Trophoblast cell (in vitro differentiated cells and primary cell): ENCODE measurements around the gene DOCK11.
"Not testable (repeated sequence)": the region's sequence is repeated elsewhere in the genome, so short reads cannot be mapped to it uniquely, and the experiment has no call there.

Source experiments
- DNase-seq, 2 donors: peaks; one replicate each; pipeline ENCODE4 v3.0.0-alpha.2; 2016
- H2AFZ ChIP-seq: 2 replicates; pipeline ENCODE4 v1.6.1; 2013; ENCODE audit warnings: low read length, moderate library complexity, mild to moderate bottlenecking; ENCODE audit not compliant: insufficient read depth, poor library complexity
- H2AK5ac ChIP-seq: 2 replicates; pipeline ENCODE4 v1.6.1; 2013; ENCODE audit warnings: mild to moderate bottlenecking, low read length
- H2BK120ac ChIP-seq: 2 replicates; pipeline ENCODE4 v1.6.1; 2013; ENCODE audit warnings: low read length, mild to moderate bottlenecking, moderate library complexity; ENCODE audit not compliant: insufficient read depth, poor library complexity
- H2BK12ac ChIP-seq: 2 replicates; pipeline ENCODE4 v1.6.1; 2013; ENCODE audit warnings: mild to moderate bottlenecking, low read length, moderate library complexity
- H2BK5ac ChIP-seq: 2 replicates; pipeline ENCODE4 v1.6.1; 2013; ENCODE audit warnings: low read length, low read depth, moderate library complexity, mild to moderate bottlenecking; ENCODE audit not compliant: poor library complexity
- H3K14ac ChIP-seq: 2 replicates; pipeline ENCODE4 v1.6.1; 2013; ENCODE audit warnings: mild to moderate bottlenecking, low read length
- H3K18ac ChIP-seq: 2 replicates; pipeline ENCODE4 v1.6.1; 2013; ENCODE audit warnings: mild to moderate bottlenecking, low read length
- H3K23ac ChIP-seq: 2 replicates; pipeline ENCODE4 v1.6.1; 2013; ENCODE audit warnings: low read length
- H3K27ac ChIP-seq: 2 replicates; pipeline ENCODE4 v1.5.1; 2013; ENCODE audit warnings: low read depth, mild to moderate bottlenecking, inconsistent platforms, low read length, moderate library complexity
- H3K27me3 ChIP-seq: 2 replicates; pipeline ENCODE4 v1.6.1; 2013; ENCODE audit warnings: inconsistent platforms, mild to moderate bottlenecking, low read length, moderate library complexity; ENCODE audit not compliant: insufficient read depth
- H3K36me3 ChIP-seq, 2 experiments: 1 replicate in 1 of 2; 2 replicates in 1 of 2; pipeline ENCODE4 v1.6.1; 2013; ENCODE audit warnings: low read length in 2 of 2, mild to moderate bottlenecking in 2 of 2, moderate library complexity in 1 of 2; ENCODE audit not compliant: insufficient read depth in 2 of 2, control insufficient read depth in 1 of 2
- H3K4ac ChIP-seq: 2 replicates; pipeline ENCODE4 v1.6.1; 2013; ENCODE audit warnings: low read depth, mild to moderate bottlenecking, low read length, moderate library complexity
- H3K4me1 ChIP-seq, 2 experiments: 1 replicate in 1 of 2; 2 replicates in 1 of 2; pipeline ENCODE4 v1.6.1; 2013; ENCODE audit warnings: low read length in 2 of 2, mild to moderate bottlenecking in 2 of 2, moderate library complexity in 1 of 2; ENCODE audit not compliant: insufficient read depth in 2 of 2, control insufficient read depth in 1 of 2
- H3K4me2 ChIP-seq: 2 replicates; pipeline ENCODE4 v1.6.1; 2013; ENCODE audit warnings: inconsistent platforms, mild to moderate bottlenecking, low read length, moderate library complexity
- H3K4me3 ChIP-seq: 2 replicates; pipeline ENCODE4 v1.5.1; 2013; ENCODE audit warnings: mild to moderate bottlenecking, low read depth, low read length, inconsistent platforms
- H3K79me1 ChIP-seq: one replicate; pipeline ENCODE4 v1.6.1; 2013; ENCODE audit warnings: low read length
- H3K79me2 ChIP-seq: 2 replicates; pipeline ENCODE4 v1.6.1; 2013; ENCODE audit warnings: low read length, mild to moderate bottlenecking; ENCODE audit not compliant: control insufficient read depth, insufficient read depth, poor library complexity
- H3K9ac ChIP-seq: 2 replicates; pipeline ENCODE4 v1.6.1; 2013; ENCODE audit warnings: mild to moderate bottlenecking, low read length
- H3K9me3 ChIP-seq: 2 replicates; pipeline ENCODE4 v1.6.1; 2013; ENCODE audit warnings: low read depth, mild to moderate bottlenecking, control low read depth, inconsistent platforms, low read length; ENCODE audit not compliant: insufficient read depth
- H4K12ac ChIP-seq: 2 replicates; pipeline ENCODE4 v1.6.1; 2013; ENCODE audit warnings: low read depth, mild to moderate bottlenecking, low read length, moderate library complexity
- H4K8ac ChIP-seq: 2 replicates; pipeline ENCODE4 v1.6.1; 2013; ENCODE audit warnings: low read depth, mild to moderate bottlenecking, low read length, moderate library complexity
- H4K91ac ChIP-seq: one replicate; pipeline ENCODE4 v1.6.1; 2013; ENCODE audit warnings: low read depth, mild to moderate bottlenecking, low read length, moderate library complexity
- WGBS: extraction: QIAGEN DNeasy Blood & Tissue Kit; methylation state at CpG from one replicate; pipeline ENCODE4 v1.1.7; 2013; ENCODE audit warnings: missing lambda C conversion rate; ENCODE audit not compliant: insufficient read length, insufficient coverage; ENCODE audit errors: extremely low coverage; 5-methylcytosine and 5-hydroxymethylcytosine counted together

DOCK11 gene

GRCh38 chrX:118464501-118464900, 31.1 kb upstream of the DOCK11 start:
- Histone ChIP-seq H2AK5ac (no peak overlapping the region), H3K4me1 (no peaks in the 10 kb centered on the region), H3K79me1 (no peaks in the 10 kb centered on the region), H3K18ac (no peak overlapping the region), H3K27ac (no peak overlapping the region), H3K14ac (no peak overlapping the region), H2BK5ac (no peak overlapping the region), H3K23ac (no peak overlapping the region), H4K8ac (no peak overlapping the region), H3K27me3 (no peaks in the 10 kb centered on the region), H2AFZ (no peak overlapping the region), H4K12ac (no peak overlapping the region), H3K9ac (no peak overlapping the region), H3K4me3 (no peak overlapping the region), H3K4me2 (no peak overlapping the region), H3K36me3 (no peaks in the 10 kb centered on the region), H3K4ac (no peak overlapping the region), H2BK120ac (no peak overlapping the region), H4K91ac (no peak overlapping the region), H3K79me2 (no peaks in the 10 kb centered on the region), H2BK12ac (no peak overlapping the region), H3K9me3 (no peaks in the 10 kb centered on the region)
- DNase-seq, result no peak
- WGBS, result no CpG with 5 or more reads among the region's 6 CpGs

GRCh38 chrX:118468122-118468521, 27.5 kb upstream of the DOCK11 start:
- no peak overlapping the region for H2AFZ ChIP-seq
- no peak overlapping the region for H2AK5ac ChIP-seq
- no peak overlapping the region for H3K4me2 ChIP-seq
- H3K9me3 ChIP-seq, result no peaks in the 10 kb centered on the region
- H3K27ac ChIP-seq, result no peak overlapping the region
- H3K4me3 ChIP-seq, result no peak overlapping the region
- no peaks in the 10 kb centered on the region for H3K4me1 ChIP-seq
- no peaks in the 10 kb centered on the region for H3K27me3 ChIP-seq
- H3K9ac ChIP-seq, result no peak overlapping the region
- H3K4ac ChIP-seq, result no peak overlapping the region
- H3K79me1 ChIP-seq, result no peaks in the 10 kb centered on the region
- H4K12ac ChIP-seq, result no peak overlapping the region
- H3K23ac ChIP-seq, result no peak overlapping the region
- no peak overlapping the region for H2BK5ac ChIP-seq
- H4K8ac ChIP-seq, result no peak overlapping the region
- H2BK12ac ChIP-seq, result no peak overlapping the region
- no peak overlapping the region for H3K18ac ChIP-seq
- H2BK120ac ChIP-seq, result no peak overlapping the region
- no peaks in the 10 kb centered on the region for H3K79me2 ChIP-seq
- no peak overlapping the region for H4K91ac ChIP-seq
- DNase-seq, result no peak
- no peak overlapping the region for H3K14ac ChIP-seq
- H3K36me3 ChIP-seq, result no peaks in the 10 kb centered on the region
- WGBS, result no CpG with 5 or more reads among the region's 7 CpGs

GRCh38 chrX:118470721-118471347, 24.8 kb upstream of the DOCK11 start:
- not testable (repeated sequence) for H3K79me1 ChIP-seq, H4K8ac ChIP-seq, H3K4me3 ChIP-seq, H3K9ac ChIP-seq, H4K12ac ChIP-seq, H2BK12ac ChIP-seq, H2BK120ac ChIP-seq, H3K4me2 ChIP-seq, H4K91ac ChIP-seq, H3K9me3 ChIP-seq, H3K4me1 ChIP-seq, H2AFZ ChIP-seq, H3K18ac ChIP-seq, H3K27me3 ChIP-seq, H3K23ac ChIP-seq, H3K36me3 ChIP-seq, H3K79me2 ChIP-seq, H2BK5ac ChIP-seq, H3K14ac ChIP-seq, H3K27ac ChIP-seq, H3K4ac ChIP-seq, DNase-seq, H2AK5ac ChIP-seq
- no CpG with 5 or more reads among the region's 5 CpGs for WGBS

GRCh38 chrX:118474586-118474985, 21.0 kb upstream of the DOCK11 start:
- WGBS, result no CpG with 5 or more reads among the region's 6 CpGs
- Histone ChIP-seq H2BK12ac (no peak overlapping the region), H2AFZ (no peak overlapping the region), H3K27me3 (no peaks in the 10 kb centered on the region), H4K12ac (no peak overlapping the region), H3K9me3 (no peaks in the 10 kb centered on the region), H2BK120ac (no peak overlapping the region), H3K9ac (no peak overlapping the region), H3K36me3 (no peaks in the 10 kb centered on the region), H4K91ac (no peak overlapping the region), H3K4ac (no peak overlapping the region), H3K79me1 (no peaks in the 10 kb centered on the region), H3K27ac (no peak overlapping the region), H3K4me3 (no peak overlapping the region), H3K4me2 (no peak overlapping the region), H2AK5ac (no peak overlapping the region), H3K18ac (no peak overlapping the region), H4K8ac (no peak overlapping the region), H3K23ac (no peak overlapping the region), H3K79me2 (no peaks in the 10 kb centered on the region), H3K4me1 (peaks cover 0 to 3% of the 10 kb centered on the region in 2 experiments), H2BK5ac (no peak overlapping the region), H3K14ac (no peak overlapping the region)
- DNase-seq, result no peak
